Lower leg skin (tissue), 4 donors: ENCODE data around the gene DHPS. TPM values are rescaled to one million over a fixed set of nuclear protein-coding genes. Genes with fewer than 3 reads are reported as not detected.
"Not testable (repeated sequence)": the region's sequence is repeated elsewhere in the genome, so short reads cannot be mapped to it uniquely, and the experiment has no call there.

Source experiments
- DNase-seq, 2 donors: peaks; one replicate each; pipeline ENCODE4 v3.0.0-alpha.2; 2019; ENCODE audit warnings: low spot score in 2 of 2
- H3K4me3 ChIP-seq: fragments of 200-600 bp; sonication (generic); 2 replicates; pipeline ENCODE4 v1.5.1; 2017; ENCODE audit warnings: mild to moderate bottlenecking, low read depth; ENCODE audit not compliant: poor library complexity, severe bottlenecking
- CTCF ChIP-seq, 3 donors: fragments of 450-650 bp; IDR thresholded peaks; one replicate each; pipeline ENCODE4 v1.5.1; 2016; ENCODE audit warnings: antibody characterized with exemption in 3 of 3, mild to moderate bottlenecking in 3 of 3, moderate library complexity in 2 of 3
- POLR2A ChIP-seq, 2 donors: fragments of 450-650 bp; IDR thresholded peaks; one replicate each; pipeline ENCODE4 v1.6.1; 2016 to 2017; ENCODE audit warnings: antibody characterized with exemption in 2 of 2, mild to moderate bottlenecking in 1 of 2, moderate library complexity in 1 of 2
- WGBS, 2 donors: methylation state at CpG; one replicate each; pipeline ENCODE4 v1.1.5; 2018; 5-methylcytosine and 5-hydroxymethylcytosine counted together
- intact Hi-C: fragments of 100-400 bp; cut with DNase I; formaldehyde crosslinking; loops from one replicate; pipeline ENCODE4 v1.15.0; 2023; ENCODE audit warnings: low total_unique reads
- total RNA-seq, 4 donors: library from RNA; depleted of rRNA; stranded (reverse); fragments of >200 nt; gene quantifications; one replicate each; pipeline ENCODE4 v1.1.0, GENCODE V29; 2016

The DHPS gene
- total RNA-seq, 4 donors from 2014 or later, result 101 to 218 (median 159) TPM

DNA sequence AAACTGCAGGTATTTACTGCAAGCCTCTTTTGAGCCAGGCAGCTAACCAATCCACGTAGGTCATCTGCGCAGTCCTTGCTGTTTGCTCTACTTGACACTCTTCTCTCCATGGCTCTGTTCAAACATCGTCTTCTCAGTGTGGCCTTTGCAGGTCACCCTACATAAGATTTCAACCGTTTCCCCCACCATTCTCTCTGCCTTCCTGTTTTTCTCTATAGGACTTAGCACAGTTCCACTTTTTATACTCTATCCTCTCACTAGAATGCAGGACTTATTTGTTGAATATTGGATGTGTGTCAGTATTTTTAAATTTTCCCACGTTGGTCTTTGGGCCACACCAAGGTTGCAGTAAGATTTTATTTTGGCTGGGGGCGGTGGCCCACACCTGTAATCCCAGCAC is 16.5 kb upstream of the DHPS start:
- TF ChIP-seq CTCF (IDR thresholded peaks at IDR 0.05), result no peak
- no peak for TF ChIP-seq POLR2A (IDR thresholded peaks at IDR 0.05)
- DNase-seq, result no peak
- intact Hi-C loops, result no loop called here
- no peak overlapping the region for H3K4me3 ChIP-seq
- WGBS, 2 donors, result 73% methylated on average over 6 of the region's 6 CpGs

DNA sequence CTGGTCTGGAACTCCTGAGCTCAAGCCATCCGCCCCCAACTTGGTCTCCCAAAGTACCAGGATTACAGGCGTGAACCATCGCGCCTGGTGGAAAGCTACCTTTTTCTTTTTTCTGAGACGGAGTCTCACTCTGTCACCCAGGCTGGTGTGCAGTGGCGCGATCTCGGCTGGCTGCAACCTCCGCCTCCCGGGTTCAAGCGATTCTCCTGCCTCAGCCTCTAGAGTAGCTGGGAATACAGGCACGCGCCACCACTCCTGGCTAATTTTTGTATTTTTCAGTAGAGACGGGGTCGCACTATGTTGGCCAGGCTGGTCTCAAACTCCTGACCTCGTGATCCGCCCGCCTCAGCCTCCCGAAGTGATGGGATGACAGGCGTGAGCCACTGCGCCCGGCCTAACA is 15.7 kb upstream of the DHPS start:
- WGBS, 2 donors, result 95 to 96% methylated on average over 22 of the region's 22 CpGs
- intact Hi-C loops, H3K4me3 ChIP-seq: not testable (repeated sequence)

GRCh38 chr19:12696366-12697335 is 15.0 kb upstream of the DHPS start, which contains the start of gene FBXW9:
Gene FBXW9, minus strand, starts transcription at chr19:12696631. Its CDS starts 50 bp downstream, at chr19:12696581.
- WGBS, 2 donors, result 7 to 9% methylated on average over 44 to 48 of the region's 59 CpGs
- intact Hi-C loops, result no loop called here
- DNase-seq, result peak; percentile 96 to 100
- peak within 1 kb of the TSS; percentile 57 for H3K4me3 ChIP-seq
- TF ChIP-seq POLR2A (IDR thresholded peaks at IDR 0.05) (no peak), CTCF (IDR thresholded peaks at IDR 0.05) (no peak)

More for the DNA sequence above, 15.7 kb upstream of the DHPS start:
- not testable (repeated sequence) for DNase-seq

DNA sequence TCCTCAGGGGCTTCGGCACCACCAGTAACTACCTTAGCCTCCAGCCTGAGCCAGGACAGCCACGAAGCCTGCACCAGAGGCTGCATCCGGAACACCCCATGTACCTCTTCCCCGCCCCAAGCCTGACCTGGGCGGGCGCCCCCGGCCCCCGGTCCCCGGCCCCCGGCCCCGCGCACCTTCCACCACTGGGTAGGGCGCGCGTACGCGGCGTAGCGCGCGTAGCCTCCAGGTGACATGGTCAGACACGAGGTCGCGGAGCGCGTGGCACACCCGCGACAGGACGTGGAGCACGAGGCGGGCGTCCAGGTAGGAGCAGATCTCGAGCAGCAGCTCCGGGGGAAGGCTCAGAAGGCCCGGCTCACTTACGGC is 14.3 kb upstream of the DHPS start:
- no peak for DNase-seq
- WGBS, 2 donors, result 4 to 9% methylated on average over 6 to 13 of the region's 36 CpGs

DNA sequence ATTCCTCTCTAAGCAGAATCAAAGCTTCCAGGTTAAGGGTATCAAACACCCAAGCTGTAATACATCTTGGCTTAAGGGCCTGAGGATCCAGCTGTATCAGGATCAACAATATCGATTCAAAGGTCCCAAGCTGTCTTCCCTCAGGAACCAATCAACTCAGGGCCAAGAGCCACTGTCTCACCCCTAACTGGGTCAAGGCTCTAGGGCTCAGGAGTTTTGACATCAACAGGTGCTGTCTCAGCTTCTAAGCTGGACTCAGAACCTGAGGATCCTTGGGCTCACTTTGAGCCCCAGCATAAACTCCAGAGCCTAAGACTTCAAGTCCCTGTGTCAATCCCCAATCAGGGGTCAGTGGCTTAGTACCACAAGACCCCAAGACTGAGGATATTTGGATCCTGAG is 13.8 kb upstream of the DHPS start:
- H3K4me3 ChIP-seq, result no peak overlapping the region
- TF ChIP-seq CTCF (IDR thresholded peaks at IDR 0.05) (no peak), POLR2A (IDR thresholded peaks at IDR 0.05) (no peak)
- intact Hi-C loops, result no loop called here
- WGBS, 2 donors, result 85 to 87% methylated on average over 1 of the region's 1 CpG
- no peak for DNase-seq

More for the DNA sequence above, 14.3 kb upstream of the DHPS start:
- TF ChIP-seq CTCF (IDR thresholded peaks at IDR 0.05) (no peak), POLR2A (IDR thresholded peaks at IDR 0.05) (no peak)
- intact Hi-C loops, result no loop called here
- peak overlapping the region; percentile 57 for H3K4me3 ChIP-seq

DNA sequence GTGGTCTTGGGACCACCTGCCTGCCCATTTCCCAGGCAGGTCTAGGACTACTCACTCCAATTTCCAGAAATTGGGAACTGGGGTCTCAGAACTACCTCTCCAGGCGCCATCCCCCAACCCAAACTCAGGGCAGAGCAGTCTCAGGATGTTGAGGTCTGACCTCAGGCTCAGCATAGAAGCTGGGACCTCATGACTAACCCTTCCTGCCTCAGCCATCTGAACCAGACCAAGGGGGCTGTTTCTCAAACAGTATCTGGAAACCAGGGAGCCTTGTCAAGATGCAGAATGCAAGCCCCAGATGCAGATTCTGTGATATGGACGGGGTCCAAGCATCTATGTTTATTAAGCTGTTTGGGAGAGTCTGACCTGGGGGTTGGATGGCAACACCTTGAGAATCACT is 13.4 kb upstream of the DHPS start:
- no peak for DNase-seq
- 54 to 67% methylated on average over 1 to 2 of the region's 2 CpGs for WGBS, 2 donors
- H3K4me3 ChIP-seq, result no peak overlapping the region
- intact Hi-C loops, result no loop called here
- TF ChIP-seq POLR2A (IDR thresholded peaks at IDR 0.05) (no peak), CTCF (IDR thresholded peaks at IDR 0.05) (no peak)
